Left lung (tissue), 10 donors: ENCODE results near the gene ALDH1L2. TPM values are rescaled to one million over a fixed set of nuclear protein-coding genes. Genes with fewer than 3 reads are reported as not detected.

Experiments used
- ATAC-seq: fragments of 200-7000 bp; cut with Tn5 transposase; one replicate; pipeline ENCODE4 v1.9.1; 2020; ENCODE audit warnings: moderate library complexity
- DNase-seq, 4 donors: peaks; one replicate each; pipeline ENCODE4 v3.0.0-alpha.2; 2013 to 2020
- H3K27ac ChIP-seq, 2 donors: fragments of 200-600 bp; sonication (generic) in 1 of 2; one replicate each; pipeline versions ENCODE4 v1.5.0 to v1.8.0; 2020 to 2021
- H3K27me3 ChIP-seq, 2 donors: fragments of 200-600 bp; sonication (generic) in 1 of 2; one replicate each; pipeline versions ENCODE4 v1.5.0 to v1.8.0; 2020 to 2021
- H3K36me3 ChIP-seq, 2 donors: fragments of 200-600 bp; sonication (generic) in 1 of 2; one replicate each; pipeline versions ENCODE4 v1.5.0 to v1.8.0; 2020 to 2021
- H3K4me1 ChIP-seq, 2 donors: fragments of 200-600 bp; one replicate each; pipeline ENCODE4 v1.8.0; 2021
- H3K4me3 ChIP-seq, 2 donors: fragments of 200-600 bp; sonication (generic) in 1 of 2; one replicate each; pipeline versions ENCODE4 v1.5.0 to v1.8.0; 2020 to 2021; ENCODE audit warnings: mild to moderate bottlenecking in 1 of 2
- H3K9me3 ChIP-seq, 2 donors: fragments of 200-600 bp; sonication (generic) in 1 of 2; one replicate each; pipeline versions ENCODE4 v1.5.0 to v1.8.0; 2020 to 2021
- intact Hi-C, 2 donors: fragments of 100-400 bp; cut with DNase I; formaldehyde crosslinking; loops; one replicate each; pipeline versions ENCODE4 v1.11.2 to v1.14.2; 2022
- polyA plus RNA-seq, 6 donors: library from polyadenylated mRNA; unstranded; fragments of 120-200 nt; gene quantifications; one replicate each; pipeline ENCODE4 v1.2.1, GENCODE V29; 2013; ENCODE audit not compliant: insufficient read length in 6 of 6
- total RNA-seq, 2 donors: library from RNA; stranded (reverse); fragmentation: NEBNext Ultra II Directional; extraction: Animal tissue kit (Norgen Biotek cat#: 25700); gene quantifications; one replicate each; pipeline ENCODE4 v1.2.1, GENCODE V29; 2021
- TF ChIP-seq, protein P1 (sequence below), 2 donors: fragments of 200-600 bp; sonication (generic) in 1 of 2; IDR thresholded peaks; one replicate each; pipeline versions ENCODE4 v1.5.0 to v1.8.0; 2021; ENCODE audit warnings: antibody characterized with exemption in 2 of 2
- donor health status: DM: no; HTN: yes; CAD: no.
- donor health status: DM: no; HTN: no; CAD: no.

Gene ALDH1L2
- total and polyA plus RNA-seq, 8 donors, result 3.1 to 29.3 (median 4.6) TPM

DNA sequence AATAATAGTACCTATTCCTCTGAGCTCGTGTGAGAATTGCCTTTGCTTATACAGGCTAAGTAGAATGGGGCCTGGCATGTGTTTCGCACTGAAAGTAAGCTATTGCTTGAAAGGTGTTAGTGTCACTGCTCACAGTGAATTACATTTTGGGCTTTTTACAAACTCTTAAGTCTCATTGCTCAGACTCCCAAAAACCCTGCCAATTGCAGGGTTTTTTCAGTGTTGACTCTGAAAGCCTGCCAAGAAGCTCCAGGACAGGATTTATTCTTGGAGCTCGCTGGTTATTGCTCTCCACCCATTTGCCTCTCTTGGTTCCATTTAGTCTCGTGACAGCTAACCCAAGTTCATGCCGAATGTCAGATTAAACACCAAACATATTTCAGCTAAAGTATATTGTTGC lies 58.4 kb downstream of the ALDH1L2 start:
- ATAC-seq, result peak; percentile 83
- H3K9me3 ChIP-seq, result no peaks in the 10 kb centered on the region
- DNase-seq, result peak in 3 of 4 donors; percentile 35 to 79 (median 52)
- H3K4me3 ChIP-seq, result no peak overlapping the region
- intact Hi-C loops, result no loop called here
- H3K27me3 ChIP-seq, result no peaks in the 10 kb centered on the region
- H3K27ac ChIP-seq, result peak overlapping the region in 1 of 2 donors; percentile 19
- H3K36me3 ChIP-seq, result no peaks in the 10 kb centered on the region
- peaks cover 0 to 5% of the 10 kb centered on the region in 2 donors for H3K4me1 ChIP-seq
- TF ChIP-seq, protein P1, sequence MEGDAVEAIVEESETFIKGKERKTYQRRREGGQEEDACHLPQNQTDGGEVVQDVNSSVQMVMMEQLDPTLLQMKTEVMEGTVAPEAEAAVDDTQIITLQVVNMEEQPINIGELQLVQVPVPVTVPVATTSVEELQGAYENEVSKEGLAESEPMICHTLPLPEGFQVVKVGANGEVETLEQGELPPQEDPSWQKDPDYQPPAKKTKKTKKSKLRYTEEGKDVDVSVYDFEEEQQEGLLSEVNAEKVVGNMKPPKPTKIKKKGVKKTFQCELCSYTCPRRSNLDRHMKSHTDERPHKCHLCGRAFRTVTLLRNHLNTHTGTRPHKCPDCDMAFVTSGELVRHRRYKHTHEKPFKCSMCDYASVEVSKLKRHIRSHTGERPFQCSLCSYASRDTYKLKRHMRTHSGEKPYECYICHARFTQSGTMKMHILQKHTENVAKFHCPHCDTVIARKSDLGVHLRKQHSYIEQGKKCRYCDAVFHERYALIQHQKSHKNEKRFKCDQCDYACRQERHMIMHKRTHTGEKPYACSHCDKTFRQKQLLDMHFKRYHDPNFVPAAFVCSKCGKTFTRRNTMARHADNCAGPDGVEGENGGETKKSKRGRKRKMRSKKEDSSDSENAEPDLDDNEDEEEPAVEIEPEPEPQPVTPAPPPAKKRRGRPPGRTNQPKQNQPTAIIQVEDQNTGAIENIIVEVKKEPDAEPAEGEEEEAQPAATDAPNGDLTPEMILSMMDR (IDR thresholded peaks at IDR 0.05), result no peak

DNA sequence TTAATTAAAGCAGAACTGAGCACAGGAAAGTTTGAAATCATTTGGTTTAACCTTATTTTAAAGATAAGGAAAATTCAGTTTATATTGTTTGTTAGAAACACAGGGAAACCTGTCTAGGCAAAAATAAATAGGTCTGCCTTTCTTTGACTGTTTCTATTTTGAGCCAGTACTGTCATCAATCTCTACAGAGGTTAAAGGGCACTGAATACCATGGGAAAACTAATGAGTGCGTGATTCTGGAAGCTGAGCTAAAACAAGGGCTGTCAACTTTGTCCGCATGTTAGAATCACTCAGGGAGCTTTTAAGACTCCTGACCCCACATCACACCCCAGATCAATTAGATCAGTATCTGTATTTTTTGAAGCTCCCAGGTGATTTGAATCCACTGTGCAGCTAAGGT lies 59.3 kb downstream of the ALDH1L2 start:
- Histone ChIP-seq H3K4me1 (peaks cover 0 to 5% of the 10 kb centered on the region in 2 donors), H3K27ac (no peak overlapping the region), H3K4me3 (no peak overlapping the region), H3K27me3 (no peaks in the 10 kb centered on the region), H3K9me3 (no peaks in the 10 kb centered on the region), H3K36me3 (no peaks in the 10 kb centered on the region)
- ATAC-seq (no peak), DNase-seq (no peak)
- intact Hi-C loops, result no loop called here
- TF ChIP-seq, protein P1 (IDR thresholded peaks at IDR 0.05), result no peak

DNA sequence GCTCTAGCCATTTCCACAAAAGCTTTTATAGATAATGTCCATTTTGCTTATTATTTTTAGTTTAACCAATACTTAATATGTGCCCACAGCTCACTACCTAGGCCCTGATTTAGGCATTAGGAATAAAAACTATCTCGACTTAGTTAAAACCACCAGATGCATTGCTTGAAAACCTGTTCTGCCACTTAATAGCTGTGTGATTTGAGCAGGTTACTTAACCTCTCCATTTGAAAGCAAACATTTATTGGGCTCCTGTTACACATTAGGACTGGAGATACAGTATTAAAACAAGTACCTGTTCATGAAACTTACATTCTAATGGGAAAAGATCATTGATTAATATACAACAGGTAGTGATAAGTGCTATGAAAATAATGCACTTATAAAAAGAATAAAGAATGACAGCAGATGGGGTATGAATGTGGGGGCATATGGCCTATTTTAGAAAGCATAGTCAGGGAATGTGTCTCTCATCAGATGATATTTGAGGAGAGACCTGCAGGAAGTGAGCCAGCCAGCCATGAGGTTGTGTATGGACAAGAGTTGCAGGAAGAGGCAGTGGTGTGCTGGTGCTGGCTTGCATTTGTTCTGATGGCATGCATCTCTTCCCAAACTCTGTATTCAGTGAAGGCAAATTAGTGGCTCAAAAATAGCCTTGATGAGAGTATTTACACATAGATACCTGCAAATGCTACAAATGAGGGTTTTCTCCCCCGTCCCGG lies 63.9 kb downstream of the ALDH1L2 start:
- Histone ChIP-seq H3K4me3 (no peak overlapping the region), H3K27me3 (no peaks in the 10 kb centered on the region), H3K27ac (no peak overlapping the region), H3K9me3 (no peaks in the 10 kb centered on the region), H3K4me1 (peaks cover 0 to under 1% of the 10 kb centered on the region in 2 donors), H3K36me3 (peaks cover 0 to 4% of the 10 kb centered on the region in 2 donors)
- intact Hi-C loops, result no loop called here
- DNase-seq (peak in 2 of 4 donors; percentile 26 to 36), ATAC-seq (peak; percentile 90)
- TF ChIP-seq, protein P1 (IDR thresholded peaks at IDR 0.05), result no peak

DNA sequence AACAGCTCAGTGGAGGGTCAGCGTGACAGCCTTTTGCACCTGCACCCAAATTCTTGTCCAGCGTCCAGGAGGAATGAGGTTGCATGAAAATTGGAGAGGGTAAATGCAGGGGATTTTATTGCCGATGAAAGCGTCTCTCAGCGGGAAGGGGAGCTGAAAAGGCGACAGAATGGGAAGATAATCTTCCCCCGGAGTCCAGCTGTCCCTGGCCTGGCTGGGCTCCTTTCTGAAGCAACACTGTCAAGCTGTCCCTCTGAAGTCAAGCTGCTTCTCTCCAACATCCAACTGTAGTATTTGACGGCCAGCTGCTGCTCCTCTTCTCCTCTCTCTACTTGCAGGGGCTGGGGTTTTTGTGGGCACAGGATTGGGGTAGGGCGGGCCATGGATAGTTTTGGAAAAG lies 65.5 kb downstream of the ALDH1L2 start:
- H3K9me3 ChIP-seq, result no peaks in the 10 kb centered on the region
- H3K27me3 ChIP-seq, result no peaks in the 10 kb centered on the region
- ATAC-seq (no peak), DNase-seq (no peak)
- no peak overlapping the region for H3K27ac ChIP-seq
- H3K4me1 ChIP-seq, result no peaks in the 10 kb centered on the region
- intact Hi-C loops, result no loop called here
- TF ChIP-seq, protein P1 (IDR thresholded peaks at IDR 0.05), result no peak
- H3K36me3 ChIP-seq, result peaks cover 0 to 4% of the 10 kb centered on the region in 2 donors
- H3K4me3 ChIP-seq, result no peak overlapping the region

DNA sequence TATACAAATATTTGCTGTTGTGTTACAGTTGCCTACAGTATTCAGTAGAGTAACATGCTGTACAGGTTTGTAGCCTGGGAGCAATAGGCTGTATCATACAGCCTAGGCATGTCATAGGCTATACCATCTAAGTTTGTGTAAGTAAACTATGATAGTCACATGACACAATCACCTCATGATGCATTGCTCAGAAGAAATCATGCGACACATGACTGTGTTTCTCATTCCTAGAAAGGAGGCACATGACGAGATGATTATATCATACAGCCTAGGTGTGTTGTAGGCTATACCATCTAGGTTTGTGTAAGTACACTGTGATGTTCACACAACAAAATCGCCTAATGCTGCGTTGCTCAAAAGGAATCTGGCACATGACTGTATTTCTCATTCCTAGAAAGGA lies 66.2 kb downstream of the ALDH1L2 start:
- no peak for ATAC-seq
- intact Hi-C loops, result no loop called here

More for the DNA sequence above, 66.2 kb downstream of the ALDH1L2 start:
- H3K36me3 ChIP-seq, result peaks cover 0 to 12% of the 10 kb centered on the region in 2 donors
- H3K27me3 ChIP-seq, result no peaks in the 10 kb centered on the region
- DNase-seq, result no peak
- TF ChIP-seq, protein P1 (IDR thresholded peaks at IDR 0.05), result no peak
- H3K9me3 ChIP-seq, result no peaks in the 10 kb centered on the region
- H3K4me1 ChIP-seq, result no peaks in the 10 kb centered on the region
- no peak overlapping the region for H3K4me3 ChIP-seq
- H3K27ac ChIP-seq, result no peak overlapping the region
